ENCODE data around the gene PARD3.

The PARD3 gene

DNA sequence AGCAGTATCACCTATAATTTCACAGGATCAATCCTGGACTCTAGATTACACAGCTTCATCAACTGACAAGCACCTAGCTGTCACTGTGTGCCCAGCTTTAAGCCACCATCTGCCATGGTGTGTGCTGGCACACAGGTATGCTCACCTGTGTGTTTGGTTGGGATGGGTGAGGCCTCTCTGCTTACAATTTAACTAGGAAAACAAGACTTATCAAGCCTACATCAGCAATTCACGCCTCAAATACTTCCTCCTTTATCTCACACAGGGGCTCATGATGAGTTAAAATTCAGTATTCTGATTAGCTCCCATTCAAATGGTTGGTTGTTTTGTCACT is 608.2 kb downstream of the PARD3 start:
- TF ChIP-seq, protein P1, sequence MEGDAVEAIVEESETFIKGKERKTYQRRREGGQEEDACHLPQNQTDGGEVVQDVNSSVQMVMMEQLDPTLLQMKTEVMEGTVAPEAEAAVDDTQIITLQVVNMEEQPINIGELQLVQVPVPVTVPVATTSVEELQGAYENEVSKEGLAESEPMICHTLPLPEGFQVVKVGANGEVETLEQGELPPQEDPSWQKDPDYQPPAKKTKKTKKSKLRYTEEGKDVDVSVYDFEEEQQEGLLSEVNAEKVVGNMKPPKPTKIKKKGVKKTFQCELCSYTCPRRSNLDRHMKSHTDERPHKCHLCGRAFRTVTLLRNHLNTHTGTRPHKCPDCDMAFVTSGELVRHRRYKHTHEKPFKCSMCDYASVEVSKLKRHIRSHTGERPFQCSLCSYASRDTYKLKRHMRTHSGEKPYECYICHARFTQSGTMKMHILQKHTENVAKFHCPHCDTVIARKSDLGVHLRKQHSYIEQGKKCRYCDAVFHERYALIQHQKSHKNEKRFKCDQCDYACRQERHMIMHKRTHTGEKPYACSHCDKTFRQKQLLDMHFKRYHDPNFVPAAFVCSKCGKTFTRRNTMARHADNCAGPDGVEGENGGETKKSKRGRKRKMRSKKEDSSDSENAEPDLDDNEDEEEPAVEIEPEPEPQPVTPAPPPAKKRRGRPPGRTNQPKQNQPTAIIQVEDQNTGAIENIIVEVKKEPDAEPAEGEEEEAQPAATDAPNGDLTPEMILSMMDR (IDR thresholded peaks at IDR 0.05), result no peak

GRCh38 chr10:34206078-34206934 is 608.8 kb downstream of the PARD3 start:
- TF ChIP-seq, protein P1 (IDR thresholded peaks at IDR 0.05), result no peak

- TF ChIP-seq, protein P1 (IDR thresholded peaks at IDR 0.05), result no peak
Observed at GRCh38 chr10:34205452-34205851, 609.6 kb downstream of the PARD3 start.

DNA sequence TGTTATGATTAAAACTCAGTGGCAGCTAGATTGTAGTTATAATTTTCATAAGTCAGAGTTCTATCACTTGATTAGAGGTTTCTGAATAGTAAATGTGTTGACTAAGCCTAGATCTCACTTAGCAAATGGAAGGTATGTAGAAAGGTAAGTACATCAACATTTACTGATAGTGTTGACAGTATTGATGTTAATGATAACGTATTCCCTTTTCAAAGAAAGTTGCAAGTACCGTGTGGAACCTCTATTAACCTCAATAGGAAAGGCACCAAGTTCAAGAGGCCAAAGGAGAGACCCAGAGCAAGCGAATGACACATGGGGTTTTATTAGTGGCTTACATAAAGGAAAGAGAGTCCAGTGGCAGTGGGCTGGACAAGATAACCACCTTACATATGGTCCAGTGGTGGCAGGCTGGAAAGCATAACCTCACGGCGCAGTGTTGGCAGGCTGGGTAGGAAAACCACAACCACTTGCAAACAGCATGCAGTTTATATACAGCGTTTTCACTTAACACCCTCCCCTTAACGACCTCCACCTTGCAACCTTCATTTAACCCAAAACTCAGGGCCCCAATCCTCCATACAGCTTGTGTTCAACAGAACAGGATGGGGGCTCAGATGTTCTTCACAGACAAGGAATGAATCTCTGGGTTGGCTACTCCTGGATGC is 611.0 kb downstream of the PARD3 start:
- TF ChIP-seq, protein P1 (IDR thresholded peaks at IDR 0.05), result no peak

- TF ChIP-seq, protein P1 (IDR thresholded peaks at IDR 0.05), result no peak
Observed at GRCh38 chr10:34200355-34200901, 614.7 kb downstream of the PARD3 start.

DNA sequence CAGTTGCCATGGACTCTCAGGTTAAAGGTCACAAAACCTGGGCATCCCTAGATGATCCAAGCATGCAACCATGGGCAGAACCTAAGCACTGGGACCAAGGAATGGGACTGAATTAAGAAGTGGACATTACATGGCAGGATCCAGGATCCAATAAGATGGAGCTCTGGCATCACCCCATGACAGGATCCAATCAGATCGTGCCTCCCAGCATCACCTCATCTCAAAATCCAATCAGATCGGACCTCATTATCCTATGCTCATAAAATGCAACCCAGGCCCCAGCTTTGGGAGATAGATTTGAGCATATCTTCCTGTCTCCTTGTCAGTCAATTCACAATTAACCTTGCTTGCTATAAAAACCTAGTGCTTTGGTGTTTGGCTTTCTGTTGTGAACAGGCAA is 616.1 kb downstream of the PARD3 start:
- TF ChIP-seq, protein P1 (IDR thresholded peaks at IDR 0.05), result no peak

GRCh38 chr10:34196058-34196433 is 619.0 kb downstream of the PARD3 start:
- TF ChIP-seq, protein P1 (IDR thresholded peaks at IDR 0.05), result no peak

Data from LNCAP (cell line).